HepG2 (cell line): ENCODE data around the gene RSPH9. TPM values are rescaled to one million over a fixed set of nuclear protein-coding genes. Genes with fewer than 3 reads are reported as not detected.

Experiments
- CCDC6 ChIP-seq: sonication (generic); formaldehyde crosslinking; IDR thresholded peaks from 2 replicates; pipeline ENCODE4 v1.8.1; 2022; ENCODE audit warnings: mild to moderate bottlenecking, missing genetic modification reagents, moderate library complexity
- CEBPZ ChIP-seq: IDR thresholded peaks from 2 replicates; pipeline ENCODE4 v1.6.1; 2012; ENCODE audit warnings: low read length, improper control_type of control experiment
- CSRNP2 ChIP-seq: sonication (generic); formaldehyde crosslinking; conservative IDR thresholded peaks from 2 replicates; pipeline ENCODE4 v1.8.0; 2022; ENCODE audit warnings: low read depth, missing genetic modification reagents
- JDP2 ChIP-seq: sonication (generic); formaldehyde crosslinking; IDR thresholded peaks from 2 replicates; pipeline ENCODE4 v1.8.1; 2022; ENCODE audit warnings: missing genetic modification reagents, borderline replicate concordance
- PRDM10 ChIP-seq: sonication (generic); formaldehyde crosslinking; IDR thresholded peaks from 2 replicates; pipeline ENCODE4 v1.4.0; 2020; ENCODE audit warnings: low read depth, missing genetic modification reagents
- SIX1 ChIP-seq: sonication (generic); formaldehyde crosslinking; IDR thresholded peaks from 2 replicates; pipeline ENCODE4 v1.4.0; 2020; ENCODE audit warnings: missing genetic modification reagents, borderline replicate concordance
- TOE1 ChIP-seq: sonication (generic); formaldehyde crosslinking; IDR thresholded peaks from 2 replicates; pipeline ENCODE4 v1.4.0; 2020; ENCODE audit warnings: mild to moderate bottlenecking, missing genetic modification reagents
- ZBTB25 ChIP-seq: IDR thresholded peaks from 2 replicates; pipeline ENCODE4 v1.6.1; 2018; ENCODE audit warnings: missing genetic modification reagents
- ZNF33B ChIP-seq: sonication (generic); formaldehyde crosslinking; IDR thresholded peaks from 2 replicates; pipeline ENCODE4 v1.5.1; 2020; ENCODE audit warnings: mild to moderate bottlenecking, missing genetic modification reagents
- ZNF652 ChIP-seq: IDR thresholded peaks from 2 replicates; pipeline ENCODE4 v1.6.1; 2016; ENCODE audit warnings: low read depth, borderline replicate concordance
- ZNF720 ChIP-seq: sonication (generic); formaldehyde crosslinking; IDR thresholded peaks from 2 replicates; pipeline ENCODE4 v1.4.0; 2020; ENCODE audit warnings: missing genetic modification reagents
- polyA plus RNA-seq, 8 experiments: library from polyadenylated mRNA; depleted of rRNA in 3 of 8; stranded (reverse) in 7 of 8; unstranded in 1 of 8; fragments of >200 nt; fragmentation: Illumina TruSeq in 4 of 8; extraction: Trizol in 4 of 8; gene quantifications; 2 replicates each; pipeline versions ENCODE4 v1.2.1 to v1.2.3, GENCODE V29; 2011 to 2016; ENCODE audit warnings: low read depth in 4 of 8, missing spikeins in 1 of 8, mixed read lengths in 1 of 8; ENCODE audit not compliant: insufficient read depth in 1 of 8
- total RNA-seq, 5 experiments: library from RNA; depleted of rRNA; stranded (reverse); fragments of >200 nt; fragmentation: Illumina TruSeq; extraction: Trizol; gene quantifications; 2 replicates each; pipeline ENCODE4 v1.2.3, GENCODE V29; 2016; ENCODE audit warnings: low read depth in 1 of 5

The RSPH9 gene
- total and polyA plus RNA-seq, 2 of the 13 experiments (the other 11 are each of a cell fraction or from before 2014, with no cell fraction given) = 0.04 TPM; not detected in 1

GRCh38 chr6:43699564-43700186 lies 54.8 kb downstream of the RSPH9 start (continued):
- TF ChIP-seq ZBTB25 (CRISPR knock-in tag) = no peak
- TF ChIP-seq PRDM10 (CRISPR knock-in tag) = no peak
- no peak for TF ChIP-seq ZNF720 (CRISPR knock-in tag)
- no peak for TF ChIP-seq ZNF33B (CRISPR knock-in tag)
- TF ChIP-seq SIX1 = no peak
- TF ChIP-seq CEBPZ = no peak
- no peak; the same call in 1 of the 2 replicates for TF ChIP-seq ZNF652 (CRISPR knock-in tag)
- no peak for TF ChIP-seq CCDC6 (CRISPR knock-in tag)
- TF ChIP-seq JDP2 (CRISPR knock-in tag) = no peak
- TF ChIP-seq CSRNP2 (CRISPR knock-in tag) = no peak
- no peak for TF ChIP-seq TOE1 (CRISPR knock-in tag)
